Activated CD8-positive, alpha-beta memory T cell treated with anti-CD3 and anti-CD28 coated beads, Interleukin-2, amount 10 ng/mL, durations not matched to agents 7 days and 5 days (primary cell): ENCODE results near the gene RPN1. TPM values are rescaled to one million over a fixed set of nuclear protein-coding genes. Genes with fewer than 3 reads are reported as not detected.
"Not testable (repeated sequence)": the region's sequence is repeated elsewhere in the genome, so short reads cannot be mapped to it uniquely, and the experiment has no call there.

ENCODE experiments used
- ATAC-seq: fragments of 150-1000 bp; cut with Tn5 transposase; one replicate; pipeline ENCODE4 v1.10.0; 2021; ENCODE audit warnings: moderate library complexity
- CTCF ChIA-PET: fragments of 350-600 bp; sonication (Branson Sonifier 250); formaldehyde crosslinking; loops from one replicate; lab custom pipeline; 2021; ENCODE audit warnings: antibody characterized with exemption; lab: Charles Lee
- DNase-seq: peaks from one replicate; pipeline ENCODE4 v3.0.0-alpha.2; 2020
- H3K27ac Mint-ChIP-seq: one replicate; pipeline ENCODE4 v1.8.0; 2021; ENCODE audit warnings: mild to moderate bottlenecking, mixed read lengths
- H3K27me3 Mint-ChIP-seq: one replicate; pipeline ENCODE4 v1.8.0; 2021; ENCODE audit warnings: mixed read lengths
- H3K36me3 Mint-ChIP-seq: one replicate; pipeline ENCODE4 v1.8.0; 2021; ENCODE audit warnings: mild to moderate bottlenecking, mixed read lengths
- H3K4me1 Mint-ChIP-seq: one replicate; pipeline ENCODE4 v1.8.0; 2021; ENCODE audit warnings: mixed read lengths
- H3K4me3 Mint-ChIP-seq: one replicate; pipeline ENCODE4 v1.8.0; 2021; ENCODE audit warnings: mild to moderate bottlenecking, moderate library complexity, mixed read lengths
- H3K9me3 Mint-ChIP-seq: one replicate; pipeline ENCODE4 v1.8.0; 2022; ENCODE audit warnings: low read depth, mixed read lengths
- total RNA-seq, 2 experiments: library from RNA; stranded (reverse); gene quantifications; one replicate each; pipeline ENCODE4 v1.2.3, GENCODE V29; 2021

RPN1 gene
- total RNA-seq, 2 experiments from 2014 or later: 151 to 175 TPM

GRCh38 chr3:128675802-128676201 is 25.2 kb upstream of the RPN1 start:
- CTCF ChIA-PET: interaction anchor here (0.7 kb wide), 1 partner anchor 39 kb away, joined by 3 read pairs; no protein-coding TSS in a partner anchor
- H3K4me3 Mint-ChIP-seq, DNase-seq, H3K27ac Mint-ChIP-seq, ATAC-seq, H3K36me3 Mint-ChIP-seq, H3K9me3 Mint-ChIP-seq: not testable (repeated sequence)
- H3K4me1 Mint-ChIP-seq: peaks cover 14% of the 10 kb centered on the region
- peaks cover 12% of the 10 kb centered on the region for H3K27me3 Mint-ChIP-seq

DNA sequence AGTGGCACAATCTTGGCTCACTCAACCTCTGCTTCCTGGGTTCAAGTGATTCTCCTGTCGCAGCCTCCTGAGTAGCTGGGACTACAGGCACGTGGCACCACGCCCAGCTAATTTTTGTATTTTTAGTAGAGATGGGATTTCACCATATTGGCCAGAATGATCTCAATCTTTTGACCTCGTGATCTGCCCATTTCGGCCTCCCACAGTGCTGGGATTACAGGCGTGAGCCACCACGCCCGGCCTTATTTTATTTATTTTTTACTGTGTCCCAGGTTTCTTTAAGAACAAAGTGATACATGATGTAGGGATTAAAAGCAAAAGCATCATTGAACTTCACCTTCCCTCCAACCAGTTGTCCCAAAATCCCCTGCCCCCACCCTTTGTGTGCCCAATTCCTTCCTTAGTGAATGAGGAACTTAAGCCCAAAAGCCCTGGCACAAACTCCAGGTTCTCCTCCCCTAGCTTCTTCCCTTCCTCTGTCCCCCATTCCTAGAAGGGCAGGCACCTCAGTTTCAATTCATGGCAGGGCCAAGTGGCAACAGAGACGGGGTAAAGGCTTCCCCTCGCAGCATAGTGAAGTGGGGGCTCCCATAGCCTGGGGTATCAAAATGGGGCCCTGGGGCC is 23.7 kb upstream of the RPN1 start:
- CTCF ChIA-PET: interaction anchor here (0.8 to 2.2 kb wide), 4 partner anchors 57 to 201 kb away, joined by 3 to 5 read pairs (median 3); no protein-coding TSS in a partner anchor
- no peak for ATAC-seq

DNA sequence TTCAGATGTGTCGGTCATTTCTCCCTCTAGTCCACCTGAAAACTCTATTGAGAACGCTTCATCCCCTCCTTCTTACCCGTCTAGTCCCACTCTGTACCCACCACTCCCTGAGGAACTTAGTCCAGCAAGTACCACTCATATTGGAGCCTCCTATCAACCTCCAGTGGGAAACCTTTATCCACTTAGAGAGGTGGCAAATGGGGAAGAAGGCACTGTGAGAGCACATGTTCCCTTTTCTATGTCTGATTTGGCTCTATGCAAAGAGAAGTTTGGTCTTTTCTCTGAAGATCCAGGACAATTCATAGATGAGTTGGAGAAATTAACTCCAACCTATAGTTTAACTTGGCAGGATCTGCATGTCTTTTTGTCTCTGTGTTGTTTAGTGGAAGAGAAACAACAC is 17.0 kb upstream of the RPN1 start:
- no peak overlapping the region for H3K27ac Mint-ChIP-seq

More for the DNA sequence above, 23.7 kb upstream of the RPN1 start:
- no peak for DNase-seq
- H3K36me3 Mint-ChIP-seq: no peaks in the 10 kb centered on the region
- H3K27ac Mint-ChIP-seq: peak overlapping the region; percentile 65
- H3K9me3 Mint-ChIP-seq: no peaks in the 10 kb centered on the region
- no peak overlapping the region for H3K4me3 Mint-ChIP-seq
- H3K27me3 Mint-ChIP-seq: peaks cover 12% of the 10 kb centered on the region
- peaks cover 10% of the 10 kb centered on the region for H3K4me1 Mint-ChIP-seq

GRCh38 chr3:128665362-128666021 is 14.9 kb upstream of the RPN1 start:
- Mint-ChIP-seq H3K4me1 (no peaks in the 10 kb centered on the region), H3K36me3 (no peaks in the 10 kb centered on the region), H3K27me3 (peaks cover 9% of the 10 kb centered on the region), H3K4me3 (no peak overlapping the region), H3K9me3 (no peaks in the 10 kb centered on the region), H3K27ac (no peak overlapping the region)
- DNase-seq (no peak), ATAC-seq (no peak)
- CTCF ChIA-PET: no interaction called here

More for the DNA sequence above, 17.0 kb upstream of the RPN1 start:
- no peak for DNase-seq
- Mint-ChIP-seq H3K4me3 (no peak overlapping the region), H3K4me1 (no peaks in the 10 kb centered on the region), H3K27me3 (peaks cover 16% of the 10 kb centered on the region), H3K36me3 (no peaks in the 10 kb centered on the region), H3K9me3 (no peaks in the 10 kb centered on the region)
- CTCF ChIA-PET: no interaction called here
- ATAC-seq: no peak

GRCh38 chr3:128663151-128663550 is 12.5 kb upstream of the RPN1 start:
- Mint-ChIP-seq H3K4me3 (no peak overlapping the region), H3K36me3 (no peaks in the 10 kb centered on the region), H3K27me3 (peaks cover 9% of the 10 kb centered on the region), H3K9me3 (no peaks in the 10 kb centered on the region), H3K4me1 (no peaks in the 10 kb centered on the region), H3K27ac (no peak overlapping the region)
- ATAC-seq: no peak
- DNase-seq: no peak
- CTCF ChIA-PET: interaction anchor here (1.1 to 2.3 kb wide), 2 partner anchors 18 to 46 kb away, joined by 3 to 7 read pairs; no protein-coding TSS in a partner anchor

GRCh38 chr3:128655531-128655930 is 4.9 kb upstream of the RPN1 start:
- ATAC-seq (no peak), DNase-seq (no peak)
- CTCF ChIA-PET: interaction anchor here (1.4 to 2.1 kb wide), 3 partner anchors 25 to 38 kb away, joined by 3 to 13 read pairs (median 6); no protein-coding TSS in a partner anchor
- Mint-ChIP-seq H3K4me3 (no peak overlapping the region), H3K4me1 (peaks cover 17% of the 10 kb centered on the region), H3K27ac (no peak overlapping the region), H3K27me3 (peaks cover 3% of the 10 kb centered on the region), H3K36me3 (no peaks in the 10 kb centered on the region), H3K9me3 (no peaks in the 10 kb centered on the region)

DNA sequence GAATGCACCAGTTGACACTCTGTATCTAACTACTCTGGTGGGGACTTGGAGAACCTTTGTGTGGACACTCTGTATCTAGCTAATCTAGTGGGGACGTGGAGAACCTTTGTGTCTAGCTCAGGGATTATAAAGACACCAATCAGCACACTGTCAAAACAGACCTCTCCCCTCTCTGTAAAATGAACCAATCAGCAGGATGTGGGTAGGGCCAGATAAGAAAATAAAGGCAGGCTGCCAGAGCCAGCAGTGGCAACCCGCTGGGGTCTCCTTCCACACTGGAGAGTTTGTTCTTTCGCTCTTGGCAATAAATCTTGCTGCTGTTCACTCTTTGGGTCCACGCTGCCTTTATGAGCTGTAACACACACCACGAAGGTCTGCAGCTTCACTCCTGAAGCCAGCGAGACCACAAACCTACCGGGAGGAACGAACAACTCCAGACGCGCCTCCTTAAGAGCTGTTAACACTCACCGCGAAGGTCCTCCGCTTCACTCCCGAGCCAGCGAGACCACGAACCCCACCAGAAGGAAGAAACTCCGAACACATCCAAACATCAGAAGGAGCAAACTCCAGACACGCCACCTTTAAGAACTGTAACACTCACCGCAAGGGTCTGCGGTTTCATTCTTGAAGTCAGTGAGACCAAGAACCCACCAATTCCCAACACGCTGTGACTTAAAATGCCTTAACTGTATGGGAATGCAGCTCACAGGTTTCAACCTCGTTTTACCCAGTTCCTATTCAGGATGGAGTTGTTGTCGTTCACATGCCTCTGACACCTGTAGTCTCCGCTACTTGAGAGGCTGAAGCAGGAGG is 3.6 kb upstream of the RPN1 start:
- peak overlapping the region; percentile 64 for H3K27ac Mint-ChIP-seq
- peak overlapping the region; percentile 77 for H3K4me3 Mint-ChIP-seq

DNA sequence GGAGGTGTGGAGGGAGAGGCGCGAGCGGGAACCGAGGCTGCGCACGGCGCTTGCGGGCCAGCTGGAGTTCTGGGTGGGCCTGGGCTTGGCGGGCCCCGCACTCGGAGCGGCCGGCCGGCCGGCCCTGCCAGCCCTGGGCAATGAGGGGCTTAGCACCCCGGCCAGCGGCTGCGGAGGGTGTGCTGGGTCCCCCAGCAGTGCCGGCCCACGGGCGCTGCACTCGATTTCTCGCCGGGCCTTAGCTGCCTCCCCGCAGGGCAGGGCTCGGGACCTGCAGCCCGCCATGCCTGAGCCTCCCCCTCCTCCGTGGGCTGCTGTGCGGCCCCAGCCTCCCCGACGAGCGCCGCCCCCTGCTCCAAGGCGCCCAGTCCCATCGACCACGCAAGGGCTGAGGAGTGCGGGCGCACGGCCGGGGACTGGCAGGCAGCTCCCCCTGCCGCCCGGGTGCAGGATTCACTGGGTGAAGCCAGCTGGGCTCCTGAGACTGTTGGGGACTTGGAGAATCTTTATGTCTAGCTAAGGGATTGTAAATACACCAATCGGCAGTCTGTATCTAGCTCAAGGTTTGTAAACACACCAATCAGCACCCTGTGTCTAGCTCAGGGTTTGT is 2.9 kb upstream of the RPN1 start:
- CTCF ChIA-PET: interaction anchor here (0.7 to 2.3 kb wide), 17 partner anchors 13 to 730 kb away, joined by 3 to 13 read pairs (median 3); no protein-coding TSS in a partner anchor
- not testable (repeated sequence) for H3K9me3 Mint-ChIP-seq, H3K36me3 Mint-ChIP-seq, ATAC-seq, H3K27me3 Mint-ChIP-seq
- peaks cover 30% of the 10 kb centered on the region for H3K4me1 Mint-ChIP-seq
- peak overlapping the region; percentile 64 for H3K27ac Mint-ChIP-seq
- H3K4me3 Mint-ChIP-seq: peak overlapping the region; percentile 77
- DNase-seq: peak; percentile 80

More for the DNA sequence above, 3.6 kb upstream of the RPN1 start:
- not testable (repeated sequence) for H3K9me3 Mint-ChIP-seq, H3K27me3 Mint-ChIP-seq, ATAC-seq, H3K36me3 Mint-ChIP-seq
- CTCF ChIA-PET: interaction anchor here (0.7 to 2.3 kb wide), 19 partner anchors 14 to 729 kb away, joined by 3 to 13 read pairs (median 3); no protein-coding TSS in a partner anchor
- H3K4me1 Mint-ChIP-seq: peaks cover 23% of the 10 kb centered on the region
- DNase-seq: peak; percentile 67

DNA sequence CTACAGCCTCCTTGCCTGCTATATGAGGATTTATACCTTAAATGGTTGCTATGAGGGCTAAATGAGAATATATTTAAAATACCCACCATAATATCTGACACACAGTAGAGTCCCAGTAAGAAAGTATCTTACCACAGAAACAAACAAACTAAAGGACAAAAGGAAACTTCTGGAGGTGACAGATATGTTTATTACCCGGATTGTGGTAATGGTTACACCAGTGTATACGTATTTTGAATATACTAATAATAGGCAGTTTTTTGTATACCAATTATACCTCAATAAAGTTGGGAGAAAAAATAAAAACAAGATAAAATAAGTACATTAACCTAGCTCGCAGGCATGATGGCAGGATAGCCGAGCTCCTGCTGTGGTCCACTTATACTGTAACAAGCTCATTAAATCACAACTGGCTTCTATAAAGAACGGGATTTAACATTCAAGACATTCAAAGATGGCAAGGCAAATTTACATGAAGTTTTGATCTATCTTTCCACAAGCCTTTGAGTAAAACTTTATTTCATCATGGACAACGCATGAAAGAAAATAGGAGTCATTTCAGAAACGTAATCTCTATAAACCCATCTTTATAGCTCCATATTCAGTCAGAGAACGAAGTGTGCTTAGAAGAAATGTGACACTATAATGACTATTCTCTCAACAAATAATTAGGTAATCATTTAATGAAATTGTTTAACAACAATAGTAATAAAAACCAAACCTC is 1.5 kb downstream of the RPN1 start:
- Mint-ChIP-seq H3K27ac (peak overlapping the region; percentile 80), H3K27me3 (no peaks in the 10 kb centered on the region), H3K4me1 (peaks cover 40% of the 10 kb centered on the region), H3K9me3 (no peaks in the 10 kb centered on the region), H3K4me3 (peak overlapping the region; percentile 84), H3K36me3 (peaks cover 20% of the 10 kb centered on the region)
- ATAC-seq: no peak
- CTCF ChIA-PET: interaction anchor here (1.2 to 3.3 kb wide), 3 partner anchors 17 to 147 kb away, joined by 3 to 27 read pairs (median 5); no protein-coding TSS in a partner anchor
- no peak for DNase-seq

DNA sequence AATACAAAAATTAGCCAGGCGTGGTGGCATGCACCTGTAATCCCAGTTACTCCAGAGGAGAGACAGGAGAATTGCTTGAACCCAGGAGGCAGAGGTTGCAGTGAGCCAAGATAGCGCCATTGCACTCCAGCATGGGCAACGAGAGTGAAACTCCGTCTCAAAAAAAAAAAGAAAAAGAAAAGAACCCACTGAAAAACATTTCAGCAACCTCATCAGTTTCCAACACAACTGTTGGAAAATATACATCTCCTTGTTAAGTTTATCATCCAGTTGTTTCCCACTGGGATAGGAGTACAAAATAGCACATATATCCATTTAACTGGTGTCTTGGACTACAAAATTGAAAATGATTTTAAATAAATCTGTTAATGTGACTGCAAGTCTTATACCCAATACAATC is 2.2 kb downstream of the RPN1 start:
- peak overlapping the region; percentile 84 for H3K4me3 Mint-ChIP-seq
- no peaks in the 10 kb centered on the region for H3K27me3 Mint-ChIP-seq
- ATAC-seq (no peak), DNase-seq (no peak)
- H3K9me3 Mint-ChIP-seq: no peaks in the 10 kb centered on the region
- H3K4me1 Mint-ChIP-seq: peaks cover 34% of the 10 kb centered on the region
- CTCF ChIA-PET: no interaction called here
- H3K36me3 Mint-ChIP-seq: peaks cover 23% of the 10 kb centered on the region
- peak overlapping the region; percentile 80 for H3K27ac Mint-ChIP-seq

GRCh38 chr3:128647307-128647706 is 3.3 kb downstream of the RPN1 start:
- peaks cover 31% of the 10 kb centered on the region for H3K36me3 Mint-ChIP-seq
- H3K27ac Mint-ChIP-seq: peak overlapping the region; percentile 66
- no peak for DNase-seq

DNA sequence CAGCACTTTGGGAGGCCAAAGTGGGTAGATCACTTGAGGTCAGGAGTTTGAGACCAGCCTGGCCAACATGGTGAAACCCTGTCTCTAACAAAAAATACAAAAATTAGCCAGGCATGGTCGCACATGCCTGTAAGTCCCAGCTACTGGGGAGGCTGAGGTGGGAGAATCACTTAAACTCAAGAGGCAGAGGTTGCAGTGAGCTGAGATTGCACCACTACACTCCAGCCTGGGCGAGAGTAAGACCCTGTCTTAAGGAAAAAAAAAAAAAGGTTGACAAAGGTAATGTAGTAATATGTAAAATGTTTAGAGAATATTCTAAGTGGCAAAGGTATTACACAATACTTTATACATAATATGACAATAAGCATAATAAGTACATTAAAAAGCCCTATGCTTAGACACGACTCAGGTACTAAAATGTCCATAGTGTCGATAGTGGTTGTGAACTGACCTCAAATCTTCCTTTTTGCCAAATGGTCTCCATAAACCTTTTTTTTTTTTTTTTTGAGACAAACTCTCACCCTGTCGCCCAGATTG is 16.5 kb downstream of the RPN1 start:
- peaks cover 3% of the 10 kb centered on the region for H3K4me1 Mint-ChIP-seq
- ATAC-seq (no peak), DNase-seq (no peak)
- H3K27ac Mint-ChIP-seq: no peak overlapping the region
- H3K9me3 Mint-ChIP-seq: no peaks in the 10 kb centered on the region
- peaks cover 38% of the 10 kb centered on the region for H3K36me3 Mint-ChIP-seq
- no peak overlapping the region for H3K4me3 Mint-ChIP-seq
- CTCF ChIA-PET: interaction anchor here (2.3 kb wide), 1 partner anchor 17 kb away, joined by 7 read pairs; no protein-coding TSS in a partner anchor
- no peaks in the 10 kb centered on the region for H3K27me3 Mint-ChIP-seq

More at GRCh38 chr3:128647307-128647706, 3.3 kb downstream of the RPN1 start:
- CTCF ChIA-PET: interaction anchor here (1.0 kb wide), 2 partner anchors 30 to 38 kb away, joined by 3 to 8 read pairs; no protein-coding TSS in a partner anchor
- Mint-ChIP-seq H3K9me3 (no peaks in the 10 kb centered on the region), H3K4me3 (no peak overlapping the region), H3K27me3 (no peaks in the 10 kb centered on the region), H3K4me1 (peaks cover 32% of the 10 kb centered on the region)
- no peak for ATAC-seq
